Astrocyte (in vitro differentiated cells and primary cell): ENCODE results near the gene GPC5.

Experiments
- EZH2 ChIP-seq: IDR thresholded peaks from 2 replicates; pipeline ENCODE4 v1.6.1; 2012; ENCODE audit warnings: mild to moderate bottlenecking, low read length, inconsistent platforms; ENCODE audit not compliant: insufficient read depth
- TF ChIP-seq, protein P1 (sequence below): IDR thresholded peaks from 2 replicates; pipeline ENCODE4 v1.5.1; 2011; ENCODE audit warnings: low read depth, mild to moderate bottlenecking, inconsistent platforms, low read length, moderate library complexity; ENCODE audit not compliant: insufficient read depth

DNA sequence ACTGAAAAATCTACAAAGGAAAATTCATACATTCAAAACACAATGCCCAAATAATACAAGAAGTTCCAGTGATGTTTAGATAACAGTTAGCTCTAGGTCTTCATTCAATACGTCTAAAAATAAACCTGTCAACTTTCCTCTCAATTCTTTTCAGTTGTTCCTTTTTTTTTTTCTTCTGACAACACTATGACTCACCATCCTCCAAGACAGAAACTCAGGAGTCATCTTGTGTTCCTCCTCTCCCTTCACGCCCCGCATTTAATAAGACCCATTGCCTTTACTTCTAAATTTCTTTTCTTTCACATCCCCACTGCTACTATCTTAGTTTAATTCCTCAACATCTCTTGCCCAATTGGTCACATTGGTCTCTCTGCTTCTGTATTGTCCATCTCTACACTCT is 759.9 kb downstream of the GPC5 start:
- TF ChIP-seq, protein P1, sequence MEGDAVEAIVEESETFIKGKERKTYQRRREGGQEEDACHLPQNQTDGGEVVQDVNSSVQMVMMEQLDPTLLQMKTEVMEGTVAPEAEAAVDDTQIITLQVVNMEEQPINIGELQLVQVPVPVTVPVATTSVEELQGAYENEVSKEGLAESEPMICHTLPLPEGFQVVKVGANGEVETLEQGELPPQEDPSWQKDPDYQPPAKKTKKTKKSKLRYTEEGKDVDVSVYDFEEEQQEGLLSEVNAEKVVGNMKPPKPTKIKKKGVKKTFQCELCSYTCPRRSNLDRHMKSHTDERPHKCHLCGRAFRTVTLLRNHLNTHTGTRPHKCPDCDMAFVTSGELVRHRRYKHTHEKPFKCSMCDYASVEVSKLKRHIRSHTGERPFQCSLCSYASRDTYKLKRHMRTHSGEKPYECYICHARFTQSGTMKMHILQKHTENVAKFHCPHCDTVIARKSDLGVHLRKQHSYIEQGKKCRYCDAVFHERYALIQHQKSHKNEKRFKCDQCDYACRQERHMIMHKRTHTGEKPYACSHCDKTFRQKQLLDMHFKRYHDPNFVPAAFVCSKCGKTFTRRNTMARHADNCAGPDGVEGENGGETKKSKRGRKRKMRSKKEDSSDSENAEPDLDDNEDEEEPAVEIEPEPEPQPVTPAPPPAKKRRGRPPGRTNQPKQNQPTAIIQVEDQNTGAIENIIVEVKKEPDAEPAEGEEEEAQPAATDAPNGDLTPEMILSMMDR, result no peak
- TF ChIP-seq EZH2, result no peak
